Activated naive CD4-positive, alpha-beta T cell treated with anti-CD3 and anti-CD28 coated beads, Interleukin-2, amount 50 U/mL, for 72 hours (primary cell): ENCODE measurements around the gene SLC9A1. TPM values are rescaled to one million over a fixed set of nuclear protein-coding genes. Genes with fewer than 3 reads are reported as not detected.
"Not testable (repeated sequence)": the region's sequence is repeated elsewhere in the genome, so short reads cannot be mapped to it uniquely, and the experiment has no call there.

Source experiments
- ATAC-seq, 2 donors: fragments of 150-1000 bp; cut with Tn5 transposase; 2 replicates each; pipeline ENCODE4 v1.10.0; 2021; ENCODE audit warnings: mild to moderate bottlenecking in 2 of 2, moderate library complexity in 2 of 2
- DNase-seq, 2 donors: peaks; one replicate each; pipeline ENCODE4 v3.0.0; 2021 to 2022; ENCODE audit warnings: low spot score in 2 of 2
- H3K27ac Mint-ChIP-seq, 2 donors: one replicate each; pipeline ENCODE4 v1.8.0; 2022; ENCODE audit warnings: mild to moderate bottlenecking in 2 of 2, mixed read lengths in 2 of 2
- H3K36me3 Mint-ChIP-seq, 2 donors: one replicate each; pipeline ENCODE4 v1.8.0; 2022; ENCODE audit warnings: mixed read lengths in 2 of 2
- H3K9me3 Mint-ChIP-seq, 2 donors: one replicate each; pipeline ENCODE4 v1.8.0; 2022; ENCODE audit warnings: mixed read lengths in 2 of 2
- total RNA-seq, 2 donors: library from RNA; stranded (reverse); gene quantifications; one replicate each; pipeline ENCODE4 v1.2.3, GENCODE V29; 2022

SLC9A1 gene
- 10 to 100 TPM; 16.2 to 18.8 TPM for total RNA-seq

DNA sequence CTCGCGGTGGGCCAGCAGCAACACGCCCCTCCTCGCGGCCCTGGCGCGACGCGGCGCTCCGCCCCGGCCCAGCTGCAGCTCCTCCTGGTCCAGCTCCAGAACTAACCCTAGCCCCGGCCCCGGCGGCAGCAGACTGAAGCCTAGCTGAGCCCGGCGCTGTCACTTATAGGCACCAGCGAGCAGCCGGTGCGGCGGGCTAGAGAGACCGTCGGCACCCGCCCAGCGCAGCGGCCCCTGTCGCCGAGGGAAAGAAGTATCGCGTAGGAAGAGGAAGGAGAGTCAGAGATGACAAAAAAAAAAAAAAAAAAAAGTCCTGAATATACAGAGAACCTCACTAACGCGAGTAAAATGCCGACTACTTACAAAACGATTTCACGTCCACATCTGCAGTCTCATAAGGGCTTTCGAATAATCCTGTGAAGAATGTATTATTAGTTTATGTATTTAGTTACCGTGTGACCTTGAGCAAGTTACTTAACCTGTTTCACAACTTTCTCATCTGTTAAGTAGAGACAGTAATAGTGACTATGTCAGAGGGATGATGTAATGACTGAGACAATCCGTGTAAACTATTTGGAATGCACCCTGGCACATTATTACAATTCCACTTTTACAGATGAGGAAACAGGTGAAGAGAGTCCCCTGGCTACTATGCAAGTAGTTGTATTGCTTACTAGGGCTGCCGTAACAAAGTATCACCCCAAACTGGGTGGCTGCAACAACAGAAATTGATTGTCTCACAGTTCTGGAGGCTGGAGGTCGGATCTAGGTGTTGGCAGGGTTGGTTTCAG lies at the start of gene SLC9A1:
TSS of gene SLC9A1 (minus strand) at position 135 of the 791 bp plus-strand sequence. CDS start 791 bp downstream, outside the sequence.
- H3K36me3 Mint-ChIP-seq, result peaks cover 4 to 14% of the 10 kb centered on the region in 2 donors
- H3K27ac Mint-ChIP-seq, result peak within 1 kb of the TSS; percentile 96 to 98

GRCh38 chr1:27203946-27204345 lies 49.0 kb upstream of the SLC9A1 start:
- Mint-ChIP-seq H3K9me3 (no peaks in the 10 kb centered on the region), H3K27ac (peak overlapping the region in 1 of 2 donors; percentile 65), H3K36me3 (no peaks in the 10 kb centered on the region)
- no peak for ATAC-seq
- DNase-seq, result no peak

More for the DNA sequence above, at the start of gene SLC9A1:
- peaks cover 0 to 5% of the 10 kb centered on the region in 2 donors for H3K9me3 Mint-ChIP-seq
- ATAC-seq, result peak; percentile 87 to 89
- peak; percentile 86 to 96 for DNase-seq

GRCh38 chr1:27201295-27201694 lies 46.4 kb upstream of the SLC9A1 start:
- H3K27ac Mint-ChIP-seq, result no peak overlapping the region
- DNase-seq (no peak), ATAC-seq (no peak)
- H3K36me3 Mint-ChIP-seq, result no peaks in the 10 kb centered on the region
- H3K9me3 Mint-ChIP-seq, result no peaks in the 10 kb centered on the region

GRCh38 chr1:27193194-27193593 lies 38.3 kb upstream of the SLC9A1 start:
- Mint-ChIP-seq H3K9me3 (no peaks in the 10 kb centered on the region), H3K36me3 (no peaks in the 10 kb centered on the region), H3K27ac (no peak overlapping the region)
- ATAC-seq (no peak), DNase-seq (no peak)

- no peak overlapping the region for H3K27ac Mint-ChIP-seq
- no peaks in the 10 kb centered on the region for H3K9me3 Mint-ChIP-seq
- no peak for ATAC-seq
- DNase-seq, result no peak
- no peaks in the 10 kb centered on the region for H3K36me3 Mint-ChIP-seq
Measured at GRCh38 chr1:27192039-27192529, 37.2 kb upstream of the SLC9A1 start.

DNA sequence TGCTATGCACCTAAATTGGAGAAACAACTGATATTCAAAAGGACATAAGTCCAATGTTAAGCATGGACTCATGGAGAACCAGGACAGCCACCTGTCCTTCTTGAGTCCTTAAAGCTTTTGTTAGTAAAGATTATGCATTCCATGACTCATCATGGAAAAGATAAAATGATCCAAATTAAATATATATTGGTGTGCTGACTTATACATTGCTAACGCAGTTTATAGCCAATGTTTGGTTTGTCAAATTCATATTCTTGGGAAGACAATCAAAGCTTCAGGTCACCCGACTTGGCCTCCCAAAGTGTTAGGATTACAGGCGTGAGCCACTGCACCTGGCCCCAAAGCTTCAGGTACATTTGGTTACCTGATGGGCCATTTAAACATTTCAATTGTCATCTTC lies 29.7 kb upstream of the SLC9A1 start:
- DNase-seq, ATAC-seq, H3K9me3 Mint-ChIP-seq, H3K27ac Mint-ChIP-seq, H3K36me3 Mint-ChIP-seq: not testable (repeated sequence)

- no peak overlapping the region for H3K27ac Mint-ChIP-seq
- ATAC-seq (no peak), DNase-seq (no peak)
- no peaks in the 10 kb centered on the region for H3K36me3 Mint-ChIP-seq
- H3K9me3 Mint-ChIP-seq, result peaks cover 4 to 14% of the 10 kb centered on the region in 2 donors
Measured at GRCh38 chr1:27179979-27180378, 25.1 kb upstream of the SLC9A1 start.

DNA sequence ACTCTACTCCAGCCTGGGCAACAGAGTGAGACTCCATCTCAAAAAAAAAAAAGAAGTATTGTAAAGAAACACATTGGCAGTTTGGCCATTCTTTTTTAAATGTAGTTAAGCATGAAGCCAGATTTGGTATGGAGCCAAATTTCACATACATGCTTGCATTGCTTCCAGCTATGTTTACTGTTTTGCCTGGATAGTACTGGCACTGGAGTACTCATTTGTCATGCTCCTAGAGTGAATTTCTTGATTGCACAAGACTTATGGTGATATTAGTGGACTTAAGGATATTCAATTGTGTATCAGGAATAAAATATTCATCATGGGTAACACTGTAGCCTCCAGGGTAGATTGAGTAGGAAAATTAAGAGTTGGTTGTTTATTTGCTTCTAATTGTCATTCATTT lies 24.5 kb upstream of the SLC9A1 start:
- Mint-ChIP-seq H3K9me3 (peaks cover 4 to 14% of the 10 kb centered on the region in 2 donors), H3K27ac (no peak overlapping the region), H3K36me3 (no peaks in the 10 kb centered on the region)
- ATAC-seq, result no peak
- DNase-seq, result no peak

DNA sequence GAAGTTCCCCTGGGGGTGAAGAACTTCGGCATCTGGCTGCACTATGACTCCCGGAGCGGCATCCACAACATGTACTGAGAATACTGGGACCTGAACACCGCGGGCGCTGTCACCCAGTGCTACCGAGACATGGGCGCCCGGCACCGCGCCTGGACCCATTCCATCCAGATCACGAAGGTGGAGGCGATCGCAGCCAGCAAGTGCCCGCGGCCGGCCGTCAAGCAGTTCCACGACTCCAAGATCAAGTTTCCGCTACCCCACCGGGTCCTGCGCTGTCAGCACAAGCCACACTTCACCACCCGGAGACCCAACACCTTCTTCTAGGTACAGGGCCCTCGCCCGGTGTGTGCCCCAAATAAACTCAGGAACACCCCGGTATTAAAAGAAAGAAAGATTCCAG lies 22.0 kb upstream of the SLC9A1 start:
- ATAC-seq (no peak), DNase-seq (no peak)
- no peak overlapping the region for H3K27ac Mint-ChIP-seq
- no peaks in the 10 kb centered on the region for H3K36me3 Mint-ChIP-seq
- peaks cover 4 to 8% of the 10 kb centered on the region in 2 donors for H3K9me3 Mint-ChIP-seq

GRCh38 chr1:27176323-27176722 lies 21.4 kb upstream of the SLC9A1 start:
- H3K27ac Mint-ChIP-seq, result no peak overlapping the region
- DNase-seq (no peak), ATAC-seq (no peak)

DNA sequence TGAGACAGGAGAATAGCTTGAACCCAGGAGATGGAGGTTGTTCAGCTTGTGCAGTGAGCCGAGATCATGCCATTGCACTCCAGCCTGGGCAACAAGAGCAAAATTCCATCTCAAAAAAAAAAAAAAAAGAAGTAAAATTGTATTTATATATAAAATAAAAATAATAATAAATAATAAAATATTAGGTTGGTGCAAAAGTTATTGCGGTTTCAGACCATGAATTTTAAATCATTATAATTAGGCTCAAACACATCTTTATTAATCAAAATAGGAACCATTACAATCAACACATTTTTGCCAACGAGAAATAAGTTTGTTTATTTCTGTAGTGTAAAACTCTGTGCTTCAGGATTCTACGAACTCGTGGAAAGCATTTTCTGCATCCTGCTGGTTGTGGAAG lies 18.1 kb upstream of the SLC9A1 start:
- H3K27ac Mint-ChIP-seq, H3K9me3 Mint-ChIP-seq, H3K36me3 Mint-ChIP-seq, DNase-seq, ATAC-seq: not testable (repeated sequence)

More at GRCh38 chr1:27176323-27176722, 21.4 kb upstream of the SLC9A1 start:
- no peaks in the 10 kb centered on the region for H3K36me3 Mint-ChIP-seq
- H3K9me3 Mint-ChIP-seq, result peaks cover 4 to 8% of the 10 kb centered on the region in 2 donors

GRCh38 chr1:27166929-27167328 lies 12.0 kb upstream of the SLC9A1 start:
- H3K27ac Mint-ChIP-seq, result no peak overlapping the region
- ATAC-seq, result no peak
- no peaks in the 10 kb centered on the region for H3K36me3 Mint-ChIP-seq
- H3K9me3 Mint-ChIP-seq, result no peaks in the 10 kb centered on the region
- DNase-seq, result no peak

DNA sequence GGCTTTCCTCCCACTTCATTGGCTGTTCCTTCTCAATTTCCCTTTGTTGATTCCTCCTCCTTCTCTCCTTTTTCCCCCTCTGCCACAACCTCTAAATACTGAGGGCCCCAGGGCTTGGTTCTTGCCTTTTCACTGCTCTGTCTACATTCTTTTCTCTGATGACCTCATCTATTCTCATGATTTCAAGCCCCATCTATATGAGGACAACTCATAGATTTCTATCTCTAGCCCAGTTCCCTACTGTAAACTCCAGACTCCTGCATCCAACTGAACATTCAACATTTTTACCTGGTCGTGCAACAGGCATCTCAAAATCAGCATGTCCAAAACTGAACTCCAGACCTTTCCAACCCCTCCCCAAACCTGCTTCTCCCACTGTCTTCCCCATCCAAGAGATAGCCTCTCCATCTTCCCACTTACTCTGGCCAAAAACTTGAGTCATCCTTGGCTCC lies 11.5 kb upstream of the SLC9A1 start:
- ATAC-seq (no peak), DNase-seq (no peak)
- no peaks in the 10 kb centered on the region for H3K36me3 Mint-ChIP-seq
- no peaks in the 10 kb centered on the region for H3K9me3 Mint-ChIP-seq
- no peak overlapping the region for H3K27ac Mint-ChIP-seq

DNA sequence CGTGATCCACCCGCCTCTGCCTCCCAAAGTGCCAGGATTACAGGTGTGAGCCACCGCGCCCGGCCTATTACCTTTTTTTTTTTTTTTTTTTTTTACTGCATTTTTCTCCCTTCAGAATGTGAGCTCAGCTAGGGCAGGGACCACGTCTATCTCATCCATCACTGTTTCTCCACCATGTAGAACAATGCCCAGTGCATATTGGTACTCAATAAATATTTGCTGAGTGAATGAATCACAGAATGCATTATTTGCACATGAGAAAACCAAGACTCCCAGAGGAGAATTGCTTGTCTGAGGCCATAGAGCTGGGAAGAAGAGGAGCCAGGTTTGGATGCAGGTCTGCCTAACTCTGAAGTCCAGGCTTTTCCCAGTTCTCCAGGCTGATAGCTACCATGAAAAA lies 8.2 kb upstream of the SLC9A1 start:
- peak overlapping the region in 1 of 2 donors; percentile 83 for H3K27ac Mint-ChIP-seq
- no peaks in the 10 kb centered on the region for H3K36me3 Mint-ChIP-seq
- H3K9me3 Mint-ChIP-seq, result no peaks in the 10 kb centered on the region
- ATAC-seq (no peak), DNase-seq (no peak)

DNA sequence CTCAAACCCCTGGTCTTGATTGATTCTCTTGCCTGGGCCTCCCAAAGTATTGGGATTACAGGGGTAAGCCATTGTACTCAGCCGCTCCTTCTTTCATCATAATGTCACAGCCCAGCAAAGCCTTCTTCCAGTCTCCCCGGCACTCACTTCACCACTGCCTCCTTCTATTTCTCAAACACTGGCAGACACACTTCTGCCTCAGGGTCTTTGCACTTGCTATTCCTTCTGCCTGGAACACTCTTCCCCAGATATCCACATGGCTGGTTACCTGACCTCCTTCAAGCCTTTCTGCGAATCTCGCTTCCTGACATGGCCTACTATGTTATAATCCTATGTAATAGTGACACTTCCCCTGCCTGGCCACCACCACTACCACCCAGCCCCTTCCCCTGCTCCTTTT lies 7.2 kb upstream of the SLC9A1 start:
- Mint-ChIP-seq H3K9me3 (no peaks in the 10 kb centered on the region), H3K36me3 (no peaks in the 10 kb centered on the region), H3K27ac (no peak overlapping the region)
- no peak for DNase-seq
- ATAC-seq, result no peak

- H3K9me3 Mint-ChIP-seq, result no peaks in the 10 kb centered on the region
- H3K27ac Mint-ChIP-seq, result no peak overlapping the region
- DNase-seq, result no peak
- ATAC-seq, result peak; percentile 44 to 66
- H3K36me3 Mint-ChIP-seq, result no peaks in the 10 kb centered on the region
Measured at GRCh38 chr1:27161594-27161993, 6.7 kb upstream of the SLC9A1 start.

DNA sequence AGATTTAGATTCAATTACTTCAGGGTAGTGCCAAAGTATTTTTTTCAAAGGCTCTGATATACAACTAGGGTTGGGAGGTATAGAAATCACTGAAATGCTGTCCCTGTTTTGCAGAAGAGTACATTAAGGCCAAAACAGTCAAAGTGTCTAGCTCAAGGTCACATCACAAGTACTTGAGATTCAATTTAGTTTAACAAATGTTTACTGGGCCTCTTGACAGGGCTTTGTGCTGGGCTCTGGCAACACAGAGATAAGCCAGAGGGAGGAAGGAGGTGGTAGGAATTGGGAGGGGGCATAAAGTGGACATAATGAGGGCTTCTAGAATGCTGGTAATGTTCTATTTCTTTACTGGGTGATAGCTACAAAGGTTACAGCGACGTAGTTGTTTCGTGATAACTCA lies 2.3 kb upstream of the SLC9A1 start:
- Mint-ChIP-seq H3K9me3 (peaks cover 0 to 5% of the 10 kb centered on the region in 2 donors), H3K36me3 (peaks cover 4 to 14% of the 10 kb centered on the region in 2 donors), H3K27ac (no peak overlapping the region)
- no peak for ATAC-seq
- no peak for DNase-seq

- peaks cover 4 to 14% of the 10 kb centered on the region in 2 donors for H3K36me3 Mint-ChIP-seq
- H3K9me3 Mint-ChIP-seq, result peaks cover 0 to 5% of the 10 kb centered on the region in 2 donors
- peak overlapping the region; percentile 96 to 98 for H3K27ac Mint-ChIP-seq
- ATAC-seq (no peak), DNase-seq (no peak)
Measured at GRCh38 chr1:27154469-27154990, 395 bp downstream of the SLC9A1 start.
